ENCODE results near the gene UCK2.

DNA sequence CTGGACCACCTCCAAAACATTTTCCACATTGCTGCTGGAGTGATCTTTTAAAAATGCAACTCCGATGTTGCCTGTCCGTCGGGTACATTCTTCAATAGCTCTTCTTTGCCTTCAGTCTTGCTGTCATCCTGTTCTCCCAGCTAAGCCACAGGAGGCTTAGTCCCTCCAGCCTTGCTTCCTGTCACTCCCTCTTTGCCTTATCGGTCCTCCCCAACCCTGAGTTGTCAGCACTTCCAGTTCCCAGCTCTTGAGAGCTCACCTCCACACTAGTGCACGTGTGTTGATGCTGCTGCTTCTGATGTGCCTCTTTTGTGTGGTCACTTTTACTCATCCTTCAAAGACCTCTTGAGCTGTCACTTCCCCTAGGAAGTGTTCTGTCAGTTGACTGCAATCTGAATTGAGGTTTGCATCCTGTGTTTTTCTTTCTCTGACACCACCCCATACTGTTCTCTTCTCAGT, 15.3 kb downstream of the UCK2 start:
- TF ChIP-seq, protein P1, sequence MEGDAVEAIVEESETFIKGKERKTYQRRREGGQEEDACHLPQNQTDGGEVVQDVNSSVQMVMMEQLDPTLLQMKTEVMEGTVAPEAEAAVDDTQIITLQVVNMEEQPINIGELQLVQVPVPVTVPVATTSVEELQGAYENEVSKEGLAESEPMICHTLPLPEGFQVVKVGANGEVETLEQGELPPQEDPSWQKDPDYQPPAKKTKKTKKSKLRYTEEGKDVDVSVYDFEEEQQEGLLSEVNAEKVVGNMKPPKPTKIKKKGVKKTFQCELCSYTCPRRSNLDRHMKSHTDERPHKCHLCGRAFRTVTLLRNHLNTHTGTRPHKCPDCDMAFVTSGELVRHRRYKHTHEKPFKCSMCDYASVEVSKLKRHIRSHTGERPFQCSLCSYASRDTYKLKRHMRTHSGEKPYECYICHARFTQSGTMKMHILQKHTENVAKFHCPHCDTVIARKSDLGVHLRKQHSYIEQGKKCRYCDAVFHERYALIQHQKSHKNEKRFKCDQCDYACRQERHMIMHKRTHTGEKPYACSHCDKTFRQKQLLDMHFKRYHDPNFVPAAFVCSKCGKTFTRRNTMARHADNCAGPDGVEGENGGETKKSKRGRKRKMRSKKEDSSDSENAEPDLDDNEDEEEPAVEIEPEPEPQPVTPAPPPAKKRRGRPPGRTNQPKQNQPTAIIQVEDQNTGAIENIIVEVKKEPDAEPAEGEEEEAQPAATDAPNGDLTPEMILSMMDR (IDR thresholded peaks at IDR 0.05; ENCODE audit: low read length): no peak
- no peak for TF ChIP-seq EZH2 (IDR thresholded peaks at IDR 0.05; ENCODE audit: borderline replicate concordance, low read length)
